NCI-H446 treated with DMSO at 0.1 percent for 48 hours (cell line): ENCODE data around the gene SCCPDH.
"Not testable (repeated sequence)": the region's sequence is repeated elsewhere in the genome, so short reads cannot be mapped to it uniquely, and the experiment has no call there.

Experiments used
- DNase-seq: peaks from one replicate; lab custom pipeline; 2025; lab: John Stamatoyannopoulos, UW

SCCPDH gene

GRCh38 chr1:246800756-246801155 lies 76.5 kb downstream of the SCCPDH start:
- no peak for DNase-seq

- DNase-seq = no peak
Observed at GRCh38 chr1:246801241-246802020, 77.2 kb downstream of the SCCPDH start.

- no peak for DNase-seq
Observed at GRCh38 chr1:246803373-246803772, 79.2 kb downstream of the SCCPDH start.

GRCh38 chr1:246803883-246804282 lies 79.7 kb downstream of the SCCPDH start:
- DNase-seq = no peak

GRCh38 chr1:246805135-246805716 lies 81.0 kb downstream of the SCCPDH start:
- DNase-seq = no peak

- no peak for DNase-seq
Observed at GRCh38 chr1:246809473-246809872, 85.3 kb downstream of the SCCPDH start.

GRCh38 chr1:246811985-246812384 lies 87.8 kb downstream of the SCCPDH start:
- DNase-seq = no peak

GRCh38 chr1:246813325-246813724 lies 89.1 kb downstream of the SCCPDH start:
- DNase-seq = not testable (repeated sequence)

- DNase-seq = no peak
Observed at GRCh38 chr1:246814890-246815289, 90.7 kb downstream of the SCCPDH start.

GRCh38 chr1:246815693-246816270 lies 91.6 kb downstream of the SCCPDH start:
- no peak for DNase-seq
